Measurements from ENCODE around the gene PEMT. TPM values are rescaled to one million over a fixed set of nuclear protein-coding genes. Genes with fewer than 3 reads are reported as not detected.

PEMT gene
- polyA plus RNA-seq, 2 of the 4 experiments (the other 2 are of a cell fraction) = 47.5 to 47.8 TPM

- no peak for TF ChIP-seq CHD4 (IDR thresholded peaks at IDR 0.05; ENCODE audit: borderline replicate concordance)
- no peak for TF ChIP-seq SMC3 (IDR thresholded peaks at IDR 0.05)
- no peak for TF ChIP-seq KDM5A (IDR thresholded peaks at IDR 0.05)
- TF ChIP-seq ATOH8 (CRISPR knock-in tag; IDR thresholded peaks at IDR 0.05; ENCODE audit: low read depth) = no peak
- TF ChIP-seq EHMT2 (IDR thresholded peaks at IDR 0.05; ENCODE audit: low read depth) = no peak
- TF ChIP-seq ESRRA (IDR thresholded peaks at IDR 0.05; ENCODE audit: borderline replicate concordance, low read length) = no peak
Observed at GRCh38 chr17:17506181-17506741, 85.2 kb downstream of the PEMT start (continued).

GRCh38 chr17:17505610-17506171, 85.8 kb downstream of the PEMT start:
- ATAC-seq (peak; percentile 18 to 26; a peak in 3 of 6 replicates), FAIRE-seq (no peak), DNase-seq (ENCODE audit: low read depth in 1 of 2, low spot score in 1 of 2) (no peak)
- Histone ChIP-seq H3K4me3 (no peak overlapping the region), H3K27ac (no peak overlapping the region; a peak in 1 of 6 replicates), H3K4me1 (peaks cover 4% of the 10 kb centered on the region; the same call in 1 of the 3 replicates), H3K4me2 (no peak overlapping the region), H3K9me3 (no peaks in the 10 kb centered on the region)
- ChIA-PET CTCF (interaction anchor here (1.2 to 5.4 kb wide), 5 partner anchors 9 to 151 kb away, joined by 3 to 42 read pairs (median 19); partner anchors contain the start of gene RASD1), POLR2A (interaction anchor here (1.5 kb wide), 1 partner anchor 86 kb away, joined by 4 read pairs; the partner anchor contains the start of gene PEMT)
- 92% methylated on average over 19 of the region's 22 CpGs for WGBS (ENCODE audit: missing lambda C conversion rate)
- TF ChIP-seq MAFK (IDR thresholded peaks at IDR 0.05; ENCODE audit: partially characterized antibody) (no peak), CEBPB (IDR thresholded peaks at IDR 0.05) (no peak), BHLHE40 (IDR thresholded peaks at IDR 0.05; ENCODE audit: low read depth, low read length) (no peak), RFX5 (IDR thresholded peaks at IDR 0.05) (no peak), RNF2 (IDR thresholded peaks at IDR 0.05; ENCODE audit: borderline replicate concordance, low read depth) (no peak), TP53 (CRISPR knock-in tag; IDR thresholded peaks at IDR 0.05) (no peak)

- 84% methylated on average over 5 of the region's 5 CpGs for WGBS (ENCODE audit: missing lambda C conversion rate)
- DNase-seq (ENCODE audit: low read depth in 1 of 2, low spot score in 1 of 2) (no peak), ATAC-seq (no peak), FAIRE-seq (no peak)
- TF ChIP-seq MYC (IDR thresholded peaks at IDR 0.05; ENCODE audit: borderline replicate concordance, low read length) (no peak), RARB (CRISPR knock-in tag; IDR thresholded peaks at IDR 0.05) (no peak), FOXS1 (CRISPR knock-in tag; IDR thresholded peaks at IDR 0.05) (no peak), NPAS2 (CRISPR knock-in tag; IDR thresholded peaks at IDR 0.05; ENCODE audit: borderline replicate concordance) (no peak), FOSB (CRISPR knock-in tag; IDR thresholded peaks at IDR 0.05) (no peak), TFCP2L1 (CRISPR knock-in tag; IDR thresholded peaks at IDR 0.05) (no peak)
- H3K4me3 ChIP-seq = no peak overlapping the region
- no peak overlapping the region for H3K27ac ChIP-seq
- H3K9me3 ChIP-seq = no peaks in the 10 kb centered on the region
- H3K4me2 ChIP-seq = no peak overlapping the region
- H3K4me1 ChIP-seq = no peaks in the 10 kb centered on the region; the same call in 2 of the 3 replicates
- ChIA-PET POLR2A (no interaction called here), CTCF (interaction anchor here (1.2 to 5.4 kb wide), 5 partner anchors 8 to 150 kb away, joined by 3 to 42 read pairs (median 19); partner anchors contain the start of gene RASD1)
Observed at GRCh38 chr17:17505151-17505550, 86.4 kb downstream of the PEMT start.

- no peaks in the 10 kb centered on the region for H3K9me3 ChIP-seq
- no peak overlapping the region for H3K4me3 ChIP-seq
- TF ChIP-seq CHD4 (IDR thresholded peaks at IDR 0.05; ENCODE audit: borderline replicate concordance) (no peak), JUN (IDR thresholded peaks at IDR 0.05) (no peak), EHF (CRISPR knock-in tag; IDR thresholded peaks at IDR 0.05) (no peak), EHMT2 (IDR thresholded peaks at IDR 0.05; ENCODE audit: low read depth) (no peak)
- no peak for FAIRE-seq
- no peaks in the 10 kb centered on the region for H3K4me1 ChIP-seq
- H3K4me2 ChIP-seq = no peak overlapping the region
- ChIA-PET CTCF (interaction anchor here (1.2 to 9.6 kb wide), 6 partner anchors 8 to 150 kb away, joined by 3 to 254 read pairs (median 26); partner anchors contain the start of gene RASD1), POLR2A (no interaction called here)
- WGBS (ENCODE audit: missing lambda C conversion rate) = 73% methylated on average over 19 of the region's 20 CpGs
- no peak; a peak in 2 of 6 replicates for ATAC-seq
- DNase-seq (ENCODE audit: low read depth in 1 of 2, low spot score in 1 of 2) = no peak
- H3K27ac ChIP-seq = no peak overlapping the region
Observed at GRCh38 chr17:17504341-17505140, 87.0 kb downstream of the PEMT start.
